Mammary epithelial cell (primary cell): ENCODE measurements around the gene ZBP1.

ENCODE experiments used
- CTCF ChIP-seq, 2 donors: IDR thresholded peaks in 1 of 2; conservative IDR thresholded peaks in 1 of 2; 2 replicates each; pipeline ENCODE4 v1.5.1; 2011 to 2012; ENCODE audit warnings: inconsistent platforms in 2 of 2, low read length in 2 of 2, mild to moderate bottlenecking in 2 of 2, control low read depth in 1 of 2, low read depth in 1 of 2; ENCODE audit not compliant: insufficient read depth in 1 of 2; ENCODE audit errors: extremely low read depth in 1 of 2
- EZH2 ChIP-seq: IDR thresholded peaks from 2 replicates; pipeline ENCODE4 v1.6.1; 2012; ENCODE audit warnings: low read length, inconsistent platforms, borderline replicate concordance

GRCh38 chr20:57589123-57589727 lies 31.0 kb downstream of the ZBP1 start:
- TF ChIP-seq CTCF (conservative IDR thresholded peaks at IDR 0.05 in 1 of 2, IDR thresholded peaks at IDR 0.05 in 1 of 2; ENCODE audit: extremely low read depth in 1 of 2, insufficient read depth in 1 of 2, low read depth in 1 of 2, low read length in 2 of 2) (no peak), EZH2 (no peak)
